Stimulated activated CD4-positive, alpha-beta T cell treated with anti-CD3 and anti-CD28 coated beads, TNF-alpha, amount 100 ng/mL, for 24 hours (primary cell): ENCODE data around the gene COQ7.

Experiments
- DNase-seq, 3 experiments: peaks; one replicate each; pipeline ENCODE4 v3.0.0-alpha.2; 2020; ENCODE audit warnings: low read depth in 3 of 3

Gene COQ7

GRCh38 chr16:19113577-19114358 is 46.4 kb downstream of the COQ7 start, which contains the start of gene ITPRIPL2:
Gene ITPRIPL2, plus strand, starts transcription at chr16:19113964. Its CDS starts 498 bp downstream, at chr16:19114462.
- no peak for DNase-seq

DNA sequence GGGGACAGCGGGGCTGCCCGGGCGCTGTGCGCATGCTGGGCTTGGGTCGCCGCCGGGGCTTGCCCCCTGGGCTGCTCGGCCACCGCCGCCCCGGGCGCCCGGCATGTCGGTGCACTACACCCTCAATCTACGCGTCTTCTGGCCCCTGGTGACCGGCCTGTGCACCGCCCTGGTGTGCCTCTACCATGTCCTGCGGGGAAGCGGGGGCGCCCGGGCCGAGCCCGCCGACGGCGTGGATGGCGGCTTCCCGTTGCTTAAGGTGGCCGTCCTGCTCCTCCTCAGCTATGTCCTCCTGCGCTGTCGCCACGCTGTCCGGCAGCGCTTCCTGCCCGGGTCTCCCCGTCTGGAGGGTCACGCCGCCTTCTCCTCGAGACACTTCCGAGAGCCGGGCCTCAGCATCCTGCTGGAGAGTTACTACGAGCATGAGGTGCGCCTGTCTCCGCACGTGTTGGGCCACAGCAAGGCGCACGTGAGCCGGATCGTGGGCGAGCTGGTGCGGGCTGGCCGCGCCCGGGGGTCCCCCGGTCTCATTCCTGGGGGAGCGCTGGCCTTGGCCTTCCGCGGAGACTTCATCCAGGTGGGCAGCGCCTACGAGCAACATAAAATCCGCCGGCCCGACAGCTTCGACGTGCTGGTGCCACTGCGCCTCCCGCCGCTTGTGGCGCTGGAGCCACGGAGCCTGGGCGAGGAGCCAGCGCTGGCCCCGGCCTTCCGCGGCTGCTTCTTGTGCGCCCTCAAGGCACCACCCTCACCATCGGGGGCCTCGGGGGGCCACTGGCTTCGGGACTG is 47.1 kb downstream of the COQ7 start:
- no peak for DNase-seq

DNA sequence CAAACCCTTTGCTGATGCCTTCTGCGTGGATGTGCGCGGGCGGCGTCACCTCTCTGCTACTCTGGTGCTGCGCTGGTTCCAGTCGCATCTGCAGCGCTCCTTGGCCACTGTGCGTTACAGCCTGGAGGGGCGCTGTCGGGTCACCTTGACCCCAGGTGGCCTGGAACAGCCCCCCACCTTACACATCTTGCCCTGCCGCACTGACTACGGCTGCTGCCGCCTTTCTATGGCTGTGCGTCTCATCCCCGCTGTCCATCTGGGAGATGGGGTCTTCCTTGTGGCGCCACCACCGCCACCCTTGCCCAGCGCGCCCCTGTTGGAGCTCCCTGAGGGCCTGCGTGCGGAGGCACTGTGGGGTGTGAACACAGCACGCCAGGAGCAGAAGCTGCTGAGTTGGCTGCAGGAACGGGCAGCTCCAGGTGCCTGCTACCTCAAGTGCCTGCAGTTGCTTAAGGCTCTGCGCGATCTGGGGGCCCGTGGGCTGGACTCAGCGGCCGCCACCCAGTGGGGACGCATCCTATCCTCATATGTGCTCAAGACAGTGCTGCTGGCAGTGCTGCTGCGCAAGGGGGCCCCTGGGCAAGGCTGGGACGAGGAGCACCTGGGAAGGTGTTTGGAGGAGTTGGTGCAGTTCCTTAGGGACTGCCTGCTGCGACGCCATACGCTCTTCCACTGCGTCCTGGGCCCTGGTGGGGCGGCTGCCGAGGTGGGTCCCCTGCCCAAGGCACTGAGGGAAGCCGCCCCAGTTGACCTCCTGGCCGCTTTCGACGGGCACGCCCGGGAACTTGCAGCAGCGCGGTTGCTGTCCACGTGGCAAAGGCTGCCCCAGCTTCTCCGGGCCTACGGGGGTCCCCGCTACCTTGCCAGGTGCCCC is 48.0 kb downstream of the COQ7 start:
- no peak for DNase-seq

DNA sequence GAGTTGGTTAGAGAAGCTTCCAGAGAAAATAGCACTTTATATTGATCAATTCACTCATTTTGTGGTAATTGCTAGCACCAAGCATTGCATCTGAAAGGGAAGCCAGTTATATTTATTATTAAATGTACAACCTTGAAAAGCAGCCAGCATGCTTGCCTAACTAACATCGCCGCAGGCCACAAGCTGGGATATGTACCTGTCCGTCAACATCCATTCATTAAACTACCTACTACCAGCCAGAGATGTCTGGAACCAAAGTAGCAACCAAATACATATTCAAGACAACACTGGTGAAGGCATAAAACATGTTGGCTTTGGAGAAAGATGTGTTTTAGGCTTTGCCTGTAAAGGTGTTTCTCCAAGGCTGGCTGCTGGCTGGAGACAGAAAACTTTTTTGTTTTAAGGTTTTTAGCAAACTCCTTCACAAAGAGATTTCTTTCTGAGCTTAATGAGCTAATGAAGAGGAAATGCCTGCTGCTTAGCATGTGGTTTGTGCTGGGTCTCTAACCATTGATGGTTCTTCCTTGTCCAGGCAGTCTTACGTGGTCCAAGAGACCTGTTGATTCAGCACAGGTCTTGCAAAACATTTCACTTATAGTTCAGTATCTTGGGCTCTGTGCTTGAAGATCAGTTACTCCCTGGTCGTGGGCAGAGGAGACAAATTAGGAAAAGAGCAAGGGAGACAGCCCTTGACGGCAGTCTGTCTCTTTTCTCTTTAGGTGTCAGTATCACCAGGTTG is 49.5 kb downstream of the COQ7 start:
- DNase-seq = no peak

DNA sequence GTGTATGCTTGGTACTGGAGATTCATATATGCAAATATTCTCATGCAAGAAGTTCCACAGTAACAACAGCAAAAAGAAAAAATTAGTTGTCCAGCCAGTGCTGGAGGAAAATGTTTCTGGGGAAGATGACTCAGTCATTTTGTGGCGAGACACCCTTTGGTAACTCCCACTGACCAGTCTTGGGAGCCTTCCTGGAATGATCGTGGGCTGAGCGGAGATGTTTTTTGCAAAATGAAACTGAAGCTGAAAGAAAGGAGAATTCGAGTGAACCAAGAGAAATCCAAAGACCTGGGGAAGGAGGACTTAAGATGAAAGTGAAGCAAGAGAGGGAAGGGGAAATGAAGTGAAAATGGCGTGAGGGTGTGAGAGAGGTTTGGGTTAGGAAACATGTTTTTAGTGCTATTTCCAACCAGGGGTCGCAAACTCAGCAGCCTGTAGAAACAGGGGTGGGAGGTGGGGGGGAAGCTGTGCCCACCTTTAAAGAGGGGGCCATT is 51.6 kb downstream of the COQ7 start:
- peak; percentile 8 to 46 (median 20) for DNase-seq

DNA sequence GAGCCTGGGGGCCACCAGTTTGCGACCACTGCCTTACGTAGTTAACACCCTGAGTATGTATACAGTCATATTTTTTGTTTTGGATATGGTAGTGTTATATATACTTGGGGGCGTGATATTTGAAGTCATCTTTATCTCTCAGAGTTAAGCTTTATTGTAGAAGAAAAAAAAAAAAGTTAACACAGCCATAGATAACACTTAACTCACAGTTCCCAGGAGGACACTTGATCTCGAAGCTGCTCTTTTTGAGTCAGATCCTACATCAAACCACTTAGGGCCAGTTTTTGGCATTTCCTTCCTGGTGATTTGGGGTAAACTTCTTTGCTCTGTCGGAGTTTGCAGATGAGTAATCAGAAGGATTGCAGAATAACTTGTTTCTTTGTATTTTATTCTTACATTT is 52.1 kb downstream of the COQ7 start:
- DNase-seq = no peak

- no peak for DNase-seq
Observed at GRCh38 chr16:19123535-19124178, 56.2 kb downstream of the COQ7 start.

DNA sequence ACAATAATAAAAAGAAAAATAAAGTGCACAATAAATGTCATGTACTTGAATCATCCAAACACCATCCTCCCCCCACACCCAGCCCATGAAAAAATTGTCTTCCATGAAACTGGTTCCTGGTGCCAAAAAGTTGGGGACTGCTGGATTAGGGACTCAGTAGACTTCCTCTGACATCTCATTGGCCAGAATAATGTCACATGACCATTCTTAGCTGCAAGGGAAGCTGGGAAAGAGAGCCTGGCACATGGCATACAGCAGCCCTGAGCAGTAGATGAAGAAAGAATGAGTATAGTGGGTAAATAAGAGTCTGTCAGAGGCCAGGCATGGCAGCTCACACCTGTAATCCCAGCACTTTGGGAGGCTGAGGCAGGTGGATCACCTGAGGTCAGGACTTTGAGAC is 58.9 kb downstream of the COQ7 start:
- DNase-seq = no peak

DNA sequence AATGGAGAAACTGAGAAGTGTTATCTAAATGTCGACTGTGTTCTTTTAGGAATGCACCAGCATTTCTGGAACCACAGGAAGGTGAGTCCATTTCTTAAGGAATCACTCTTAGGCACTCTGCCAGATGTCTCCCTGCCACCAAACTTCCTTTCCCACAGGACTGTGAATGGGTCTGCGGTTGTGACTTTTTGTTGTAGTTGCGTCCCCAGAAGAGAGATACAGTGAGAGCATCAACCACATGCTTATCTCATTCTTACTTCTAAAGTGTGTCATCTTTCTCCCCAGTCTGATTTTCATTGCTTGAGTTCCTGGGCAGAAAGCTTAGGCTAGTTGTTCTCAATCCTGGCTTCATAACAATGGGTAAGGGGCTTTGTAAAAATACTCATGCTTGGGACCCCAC is 59.8 kb downstream of the COQ7 start:
- DNase-seq = no peak

DNA sequence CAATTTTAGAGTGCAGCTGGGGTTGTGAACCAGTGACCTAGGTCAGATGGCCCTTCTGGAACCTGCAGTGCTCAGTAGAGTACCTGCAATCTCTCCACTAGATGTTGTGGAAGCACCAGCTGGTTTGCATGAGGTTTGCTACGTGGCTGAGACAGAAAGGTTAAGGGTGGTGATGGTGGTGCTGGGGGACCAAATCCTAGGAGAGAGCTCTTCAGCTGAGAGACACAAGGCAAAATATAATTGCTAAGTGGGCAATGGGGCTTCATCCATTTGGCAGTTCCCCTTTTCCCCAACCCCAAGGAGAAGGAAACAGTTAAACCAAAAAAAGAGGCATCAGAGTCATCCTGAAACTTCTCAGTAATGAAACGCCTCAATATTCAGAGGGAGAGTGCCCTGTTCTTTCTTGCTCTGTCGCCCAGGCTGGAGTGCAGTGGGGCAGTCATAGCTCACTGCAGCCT is 60.3 kb downstream of the COQ7 start:
- DNase-seq = no peak

- no peak for DNase-seq
Observed at GRCh38 chr16:19128454-19129200, 61.2 kb downstream of the COQ7 start.
